Brain microvascular endothelial cell (primary cell): ENCODE measurements around the gene ITGA2B.

Source experiments
- DNase-seq: peaks from one replicate; pipeline ENCODE4 v3.0.0-alpha.2; 2020
- H3K27ac ChIP-seq: fragments of 250-450 bp; sonication (Bioruptor Pico); 2 replicates; pipeline ENCODE4 v1.5.1; 2020; ENCODE audit warnings: mild to moderate bottlenecking, moderate library complexity
- H3K27me3 ChIP-seq: fragments of 250-450 bp; sonication (Bioruptor Pico); replicated peaks from 2 replicates; pipeline ENCODE4 v1.5.1; 2020; ENCODE audit warnings: mild to moderate bottlenecking
- H3K36me3 ChIP-seq: fragments of 250-450 bp; sonication (Bioruptor Pico); replicated peaks from 2 replicates; pipeline ENCODE4 v1.5.1; 2020; ENCODE audit warnings: mild to moderate bottlenecking
- H3K4me3 ChIP-seq: 2 replicates; pipeline ENCODE4 v1.5.1; 2011; ENCODE audit warnings: low read depth, mild to moderate bottlenecking, control low read depth, low read length, moderate library complexity
- in situ Hi-C: cut with HindIII; loops from 2 replicates; pipeline ENCODE4 v1.10.0; 2017; ENCODE audit warnings: low sequenced_read_pairs, low pct_ligation_motif_present
- TF ChIP-seq, protein P1 (sequence below): IDR thresholded peaks from 2 replicates; pipeline ENCODE4 v1.5.1; 2011; ENCODE audit warnings: low read depth, mild to moderate bottlenecking, moderate library complexity, low read length, control low read depth, inconsistent platforms; ENCODE audit errors: missing control alignments

The ITGA2B gene

DNA sequence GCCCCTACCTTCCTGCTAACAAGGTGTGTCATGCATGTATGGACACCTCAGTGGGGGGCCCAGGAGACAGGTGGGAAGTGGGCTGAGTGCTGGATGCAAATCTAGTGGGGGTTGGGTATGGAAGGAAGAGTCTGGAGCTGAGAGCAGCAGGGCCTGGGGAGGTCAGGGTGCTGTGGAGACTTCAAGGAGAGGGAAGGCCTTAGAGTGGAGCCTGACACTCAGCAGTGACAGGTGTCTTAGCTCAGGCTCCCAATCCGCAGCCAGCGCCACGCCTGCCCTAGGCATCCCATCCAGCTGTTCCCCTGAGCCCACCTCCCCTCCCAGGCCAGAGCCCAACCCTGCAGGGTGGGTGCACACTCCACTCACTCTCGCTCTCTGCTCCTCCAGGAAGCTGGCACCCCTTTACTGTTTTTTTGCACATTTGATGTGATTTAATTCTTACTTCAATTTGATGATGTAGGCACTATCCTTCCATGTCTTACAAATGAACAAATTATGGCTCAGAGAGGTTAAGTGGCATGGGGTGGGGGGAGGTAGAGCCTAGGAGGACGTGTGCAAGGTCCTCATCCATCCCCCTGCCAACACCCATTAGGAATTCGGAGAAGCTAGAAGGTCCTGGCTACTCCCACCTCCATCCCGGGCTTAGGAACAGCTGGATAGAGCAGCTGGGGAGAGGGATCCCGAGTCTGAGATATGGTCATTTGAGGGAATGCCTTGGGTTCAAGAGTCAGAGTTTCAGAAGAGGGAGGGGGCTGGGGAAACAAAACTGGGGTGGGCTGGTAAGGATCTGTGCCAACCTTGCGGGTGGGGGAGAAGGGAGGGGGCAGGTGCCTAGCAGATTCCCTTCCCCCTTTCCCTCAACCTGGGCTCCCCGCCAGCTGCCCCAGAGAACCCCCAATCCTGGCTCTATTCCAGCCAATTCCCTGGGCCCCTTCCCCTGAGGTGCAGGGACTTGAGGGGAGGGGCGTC lies 27.9 kb downstream of the ITGA2B start:
- TF ChIP-seq, protein P1, sequence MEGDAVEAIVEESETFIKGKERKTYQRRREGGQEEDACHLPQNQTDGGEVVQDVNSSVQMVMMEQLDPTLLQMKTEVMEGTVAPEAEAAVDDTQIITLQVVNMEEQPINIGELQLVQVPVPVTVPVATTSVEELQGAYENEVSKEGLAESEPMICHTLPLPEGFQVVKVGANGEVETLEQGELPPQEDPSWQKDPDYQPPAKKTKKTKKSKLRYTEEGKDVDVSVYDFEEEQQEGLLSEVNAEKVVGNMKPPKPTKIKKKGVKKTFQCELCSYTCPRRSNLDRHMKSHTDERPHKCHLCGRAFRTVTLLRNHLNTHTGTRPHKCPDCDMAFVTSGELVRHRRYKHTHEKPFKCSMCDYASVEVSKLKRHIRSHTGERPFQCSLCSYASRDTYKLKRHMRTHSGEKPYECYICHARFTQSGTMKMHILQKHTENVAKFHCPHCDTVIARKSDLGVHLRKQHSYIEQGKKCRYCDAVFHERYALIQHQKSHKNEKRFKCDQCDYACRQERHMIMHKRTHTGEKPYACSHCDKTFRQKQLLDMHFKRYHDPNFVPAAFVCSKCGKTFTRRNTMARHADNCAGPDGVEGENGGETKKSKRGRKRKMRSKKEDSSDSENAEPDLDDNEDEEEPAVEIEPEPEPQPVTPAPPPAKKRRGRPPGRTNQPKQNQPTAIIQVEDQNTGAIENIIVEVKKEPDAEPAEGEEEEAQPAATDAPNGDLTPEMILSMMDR: no peak
- Histone ChIP-seq H3K4me3 (no peak overlapping the region), H3K36me3 (no peaks in the 10 kb centered on the region), H3K27ac (no peak overlapping the region), H3K27me3 (no peaks in the 10 kb centered on the region)
- no peak for DNase-seq
- in situ Hi-C loops: no loop called here

DNA sequence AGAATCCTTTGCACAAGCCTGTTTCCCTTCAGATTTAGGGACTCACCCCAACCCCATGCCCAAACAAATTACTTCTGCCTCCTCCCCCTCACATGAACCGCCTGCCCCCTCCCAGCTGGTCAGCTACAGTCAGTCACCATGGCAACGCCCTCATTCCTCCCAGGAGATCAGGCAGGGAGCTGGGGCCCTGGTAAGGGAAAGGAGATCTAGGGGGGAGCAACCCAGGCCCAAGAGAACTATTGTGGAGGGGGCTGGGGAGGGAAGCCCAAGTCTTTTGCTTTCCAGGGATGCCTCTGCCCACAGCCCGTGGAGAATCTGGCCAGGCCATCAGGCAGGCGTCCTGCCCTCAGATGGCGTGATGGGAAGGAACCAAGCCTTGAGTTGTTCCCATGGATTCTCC lies 28.6 kb downstream of the ITGA2B start:
- Histone ChIP-seq H3K36me3 (no peaks in the 10 kb centered on the region), H3K27ac (no peak overlapping the region), H3K4me3 (no peak overlapping the region), H3K27me3 (no peaks in the 10 kb centered on the region)
- peak; percentile 14 for DNase-seq
- in situ Hi-C loops: no loop called here
- TF ChIP-seq, protein P1: no peak

DNA sequence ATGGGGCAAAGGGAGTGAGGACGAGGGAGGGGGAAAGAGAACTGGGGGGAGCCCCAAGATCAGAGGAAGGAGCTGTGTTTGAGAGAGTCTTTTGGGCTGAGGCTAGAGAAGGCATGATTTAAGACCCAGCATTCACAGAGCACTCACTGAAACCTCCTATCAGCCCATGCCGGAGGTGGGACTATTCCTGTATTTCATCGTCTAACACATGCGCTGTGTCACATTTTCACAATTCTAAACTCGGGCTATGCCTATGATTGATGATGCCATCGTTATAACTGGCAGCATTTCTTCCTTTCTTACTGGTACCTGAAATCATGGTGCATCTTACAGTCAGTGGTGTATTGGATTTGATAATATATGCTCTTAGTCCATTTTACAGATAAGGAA lies 29.3 kb downstream of the ITGA2B start:
- in situ Hi-C loops: no loop called here
- no peaks in the 10 kb centered on the region for H3K36me3 ChIP-seq
- no peak overlapping the region for H3K27ac ChIP-seq
- TF ChIP-seq, protein P1: no peak
- H3K27me3 ChIP-seq: no peaks in the 10 kb centered on the region
- no peak overlapping the region for H3K4me3 ChIP-seq
- no peak for DNase-seq

DNA sequence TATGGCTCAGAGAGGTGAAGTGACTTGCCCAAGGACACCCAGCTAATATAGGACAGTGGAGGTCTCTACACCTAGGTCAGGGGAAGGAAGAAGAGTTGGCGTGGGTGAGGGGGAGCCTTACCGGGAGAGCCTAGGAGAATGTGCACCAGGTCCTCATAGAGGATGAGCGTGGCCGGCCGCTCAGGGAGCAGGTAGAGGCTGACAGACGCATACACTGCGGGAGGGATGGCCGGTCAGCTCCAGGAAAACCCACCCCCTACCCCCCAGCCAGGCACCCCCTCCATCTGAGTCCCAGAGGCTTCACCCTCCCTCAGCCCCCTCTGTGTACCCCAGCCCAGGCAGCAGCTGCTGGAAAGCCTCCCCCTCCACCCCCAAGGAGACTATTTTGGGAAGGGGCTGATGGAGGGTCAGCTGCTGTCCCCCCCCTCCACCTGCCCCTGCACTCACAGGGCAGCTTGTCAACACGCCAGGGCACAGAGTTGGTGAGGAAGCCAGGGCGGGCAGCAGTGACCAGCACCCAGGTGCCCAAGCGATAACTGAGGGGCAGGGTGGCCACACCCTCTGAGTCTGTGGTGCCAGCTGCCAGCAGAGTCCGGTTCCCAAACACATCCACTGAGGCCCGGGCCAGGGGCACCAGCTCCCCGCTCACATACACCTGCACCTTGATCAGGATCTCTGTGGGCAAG lies 29.8 kb downstream of the ITGA2B start:
- Histone ChIP-seq H3K36me3 (no peaks in the 10 kb centered on the region), H3K27me3 (no peaks in the 10 kb centered on the region), H3K4me3 (no peak overlapping the region), H3K27ac (no peak overlapping the region)
- TF ChIP-seq, protein P1: no peak
- in situ Hi-C loops: no loop called here
- no peak for DNase-seq

DNA sequence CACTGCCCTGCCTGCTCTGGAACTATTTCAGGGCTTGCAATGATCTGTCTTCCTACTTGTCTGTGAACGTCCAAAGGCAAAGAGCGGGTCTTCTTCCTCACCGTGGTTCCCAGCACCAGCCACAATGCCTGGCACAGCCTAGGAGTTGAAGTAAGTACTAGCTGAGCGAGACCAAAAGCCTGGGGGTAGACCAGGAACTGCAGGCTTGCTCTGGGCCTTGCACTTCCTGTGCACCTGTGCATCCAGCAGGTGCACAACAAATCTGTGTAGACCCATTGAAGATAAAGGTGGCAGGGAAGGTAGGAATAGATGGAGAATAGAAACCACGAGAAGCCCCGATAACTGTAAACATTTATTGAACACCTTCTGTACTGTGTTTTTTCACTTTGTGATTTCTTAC lies 30.4 kb downstream of the ITGA2B start:
- Histone ChIP-seq H3K27me3 (no peaks in the 10 kb centered on the region), H3K4me3 (no peak overlapping the region), H3K27ac (no peak overlapping the region), H3K36me3 (no peaks in the 10 kb centered on the region)
- DNase-seq: no peak
- in situ Hi-C loops: no loop called here
- TF ChIP-seq, protein P1: no peak
